Thyroid gland (tissue), 4 donors: ENCODE results near the gene MERTK. TPM values are rescaled to one million over a fixed set of nuclear protein-coding genes. Genes with fewer than 3 reads are reported as not detected.
A peak's percentile ranks its signal among the peaks of the same experiment; 100 is the strongest.
"Not testable (repeated sequence)": the region's sequence is repeated elsewhere in the genome, so short reads cannot be mapped to it uniquely, and the experiment has no call there.

ENCODE experiments used
- DNase-seq, 2 donors: peaks; one replicate each; pipeline ENCODE4 v3.0.0-alpha.2; 2019
- H3K27ac ChIP-seq, 3 donors: fragments of 200-600 bp; sonication (generic); 1 replicate in 2 of 3; 2 replicates in 1 of 3; pipeline ENCODE4 v1.5.1; 2016 to 2019; ENCODE audit warnings: mild to moderate bottlenecking in 1 of 3, moderate library complexity in 1 of 3
- H3K27me3 ChIP-seq: fragments of 200-600 bp; sonication (generic); one replicate; pipeline ENCODE4 v1.5.1; 2019
- H3K36me3 ChIP-seq, 2 donors: fragments of 200-600 bp; sonication (generic); one replicate each; pipeline ENCODE4 v1.5.1; 2016 to 2019
- H3K4me1 ChIP-seq, 2 donors: fragments of 200-600 bp; sonication (generic); one replicate each; pipeline ENCODE4 v1.5.1; 2017 to 2019
- H3K4me3 ChIP-seq, 3 donors: fragments of 200-600 bp; sonication (generic); replicated peaks in 1 of 3; 1 replicate in 2 of 3; 2 replicates in 1 of 3; pipeline ENCODE4 v1.5.1; 2016; ENCODE audit warnings: mild to moderate bottlenecking in 1 of 3
- H3K9me3 ChIP-seq: fragments of 200-600 bp; sonication (generic); one replicate; pipeline ENCODE4 v1.5.1; 2017
- CTCF ChIP-seq, 6 experiments: fragments of 200-600 bp in 3 of 6; fragments of 450-650 bp in 3 of 6; sonication (generic) in 3 of 6; IDR thresholded peaks; one replicate each; pipeline ENCODE4 v1.5.1; 2016 to 2019; ENCODE audit warnings: antibody characterized with exemption in 6 of 6, mild to moderate bottlenecking in 2 of 6, inconsistent platforms in 1 of 6, moderate library complexity in 1 of 6
- POLR2A ChIP-seq, 2 donors: fragments of 450-650 bp; IDR thresholded peaks; one replicate each; pipeline ENCODE4 v1.6.1; 2017; ENCODE audit warnings: antibody characterized with exemption in 2 of 2, mild to moderate bottlenecking in 2 of 2, moderate library complexity in 1 of 2
- WGBS, 2 donors: methylation state at CpG; one replicate each; pipeline ENCODE4 v1.1.5; 2017; 5-methylcytosine and 5-hydroxymethylcytosine counted together
- intact Hi-C: fragments of 100-400 bp; cut with DNase I; formaldehyde crosslinking; loops from one replicate; pipeline ENCODE4 v1.15.1; 2023
- total RNA-seq, 4 donors: library from RNA; depleted of rRNA; stranded (reverse); fragments of >200 nt; gene quantifications; one replicate each; pipeline ENCODE4 v1.2.3, GENCODE V29; 2016

Gene MERTK
- total RNA-seq, 4 donors from 2014 or later, result 23.5 to 36.7 (median 32.9) TPM

- DNase-seq, result no peak
- TF ChIP-seq CTCF (IDR thresholded peaks at IDR 0.05), result no peak
- TF ChIP-seq POLR2A (IDR thresholded peaks at IDR 0.05), result no peak
- Histone ChIP-seq H3K27ac (peak overlapping the region in 2 of 3 donors; percentile 31 to 78), H3K4me1 (peaks cover 47 to 51% of the 10 kb centered on the region in 2 donors), H3K4me3 (no peak overlapping the region), H3K27me3 (no peaks in the 10 kb centered on the region), H3K36me3 (no peaks in the 10 kb centered on the region), H3K9me3 (no peaks in the 10 kb centered on the region)
- 96 to 97% methylated on average over 9 to 10 of the region's 10 CpGs for WGBS, 2 donors
- intact Hi-C loops, result loop anchor here (5.0 kb wide), 1 partner anchor 42 kb away; no protein-coding TSS in a partner anchor
Measured at GRCh38 chr2:111904726-111905474, 6.5 kb downstream of the MERTK start.

GRCh38 chr2:111905475-111905869, 7.1 kb downstream of the MERTK start:
- peaks cover 53 to 56% of the 10 kb centered on the region in 2 donors for H3K4me1 ChIP-seq
- H3K9me3 ChIP-seq, intact Hi-C loops, H3K4me3 ChIP-seq, H3K36me3 ChIP-seq, H3K27me3 ChIP-seq, DNase-seq: not testable (repeated sequence)
- peak overlapping the region; percentile 78 to 85 (median 84) for H3K27ac ChIP-seq
- WGBS, 2 donors, result 98% methylated on average over 9 of the region's 9 CpGs

GRCh38 chr2:111905990-111906735, 7.8 kb downstream of the MERTK start:
- intact Hi-C loops, result no loop called here
- Histone ChIP-seq H3K27ac (peak overlapping the region; percentile 78 to 85 (median 84)), H3K4me3 (no peak overlapping the region), H3K27me3 (no peaks in the 10 kb centered on the region), H3K36me3 (no peaks in the 10 kb centered on the region), H3K4me1 (peaks cover 59 to 63% of the 10 kb centered on the region in 2 donors), H3K9me3 (no peaks in the 10 kb centered on the region)
- peak in 1 of 2 donors; percentile 17 for TF ChIP-seq POLR2A (IDR thresholded peaks at IDR 0.05)
- TF ChIP-seq CTCF (IDR thresholded peaks at IDR 0.05), result no peak
- 22 to 24% methylated on average over 4 of the region's 4 CpGs for WGBS, 2 donors
- DNase-seq, result peak; percentile 45 to 46

- no peak for TF ChIP-seq CTCF (IDR thresholded peaks at IDR 0.05)
- no peak for TF ChIP-seq POLR2A (IDR thresholded peaks at IDR 0.05)
- Histone ChIP-seq H3K27me3 (no peaks in the 10 kb centered on the region), H3K4me1 (peaks cover 66 to 74% of the 10 kb centered on the region in 2 donors), H3K27ac (peak overlapping the region; percentile 71 to 78 (median 71)), H3K36me3 (no peaks in the 10 kb centered on the region), H3K4me3 (no peak overlapping the region), H3K9me3 (no peaks in the 10 kb centered on the region)
- 81 to 90% methylated on average over 1 of the region's 1 CpG for WGBS, 2 donors
- no peak for DNase-seq
- intact Hi-C loops, result no loop called here
Measured at GRCh38 chr2:111908578-111908977, 10.2 kb downstream of the MERTK start.

- intact Hi-C loops, result no loop called here
- peaks cover 66 to 73% of the 10 kb centered on the region in 2 donors for H3K4me1 ChIP-seq
- TF ChIP-seq CTCF (IDR thresholded peaks at IDR 0.05) (no peak), POLR2A (IDR thresholded peaks at IDR 0.05) (no peak)
- DNase-seq, result no peak
- no peaks in the 10 kb centered on the region for H3K36me3 ChIP-seq
- no peaks in the 10 kb centered on the region for H3K9me3 ChIP-seq
- H3K4me3 ChIP-seq, result no peak overlapping the region
- H3K27me3 ChIP-seq, result no peaks in the 10 kb centered on the region
- WGBS, 2 donors, result 46% methylated on average over 3 of the region's 3 CpGs
- peak overlapping the region; percentile 71 to 78 (median 71) for H3K27ac ChIP-seq
Measured at GRCh38 chr2:111909079-111909478, 10.7 kb downstream of the MERTK start.

GRCh38 chr2:111909997-111910396, 11.6 kb downstream of the MERTK start:
- H3K27me3 ChIP-seq, H3K9me3 ChIP-seq, intact Hi-C loops, DNase-seq, H3K4me3 ChIP-seq, H3K36me3 ChIP-seq: not testable (repeated sequence)
- Histone ChIP-seq H3K4me1 (peaks cover 62 to 73% of the 10 kb centered on the region in 2 donors), H3K27ac (peak overlapping the region in 2 of 3 donors; percentile 71 to 78)
- 81 to 84% methylated on average over 4 of the region's 4 CpGs for WGBS, 2 donors
